ENCODE results near the gene ZNF592. TPM values are rescaled to one million over a fixed set of nuclear protein-coding genes. Genes with fewer than 3 reads are reported as not detected.

ZNF592 gene
- total RNA-seq, 1 donor from 2014 or later: 34.8 TPM

DNA sequence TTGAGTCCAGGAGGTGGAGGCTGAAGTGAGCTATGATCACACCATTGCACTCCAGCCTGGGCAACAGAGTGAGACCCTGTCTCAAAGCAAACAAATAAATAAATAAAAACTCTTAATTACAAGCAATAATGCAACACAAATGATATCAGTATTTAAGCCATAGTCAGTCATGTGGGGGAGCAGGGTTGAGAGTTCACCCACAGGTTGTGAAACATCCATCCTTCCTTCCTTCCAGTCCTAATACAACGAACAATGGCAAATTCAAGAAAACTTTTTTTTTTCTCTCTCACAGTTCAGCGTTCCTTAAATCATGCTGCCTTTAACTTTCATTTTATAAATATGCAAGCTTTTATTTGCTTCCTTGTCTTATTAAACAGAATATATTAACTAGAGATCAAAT, 24.1 kb downstream of the ZNF592 start:
- intact Hi-C loops (cut with DNase I): no loop called here
- DNase-seq (ENCODE audit: low spot score) (no peak), ATAC-seq (peak; percentile 38)

- intact Hi-C loops (cut with DNase I): no loop called here
- ATAC-seq (no peak), DNase-seq (ENCODE audit: low spot score) (no peak)
Measured at GRCh38 chr15:84773716-84774115, 25.3 kb downstream of the ZNF592 start.

GRCh38 chr15:84775867-84776449, 27.6 kb downstream of the ZNF592 start:
- ATAC-seq (peak; percentile 35), DNase-seq (ENCODE audit: low spot score) (no peak)
- intact Hi-C loops (cut with DNase I): no loop called here

DNA sequence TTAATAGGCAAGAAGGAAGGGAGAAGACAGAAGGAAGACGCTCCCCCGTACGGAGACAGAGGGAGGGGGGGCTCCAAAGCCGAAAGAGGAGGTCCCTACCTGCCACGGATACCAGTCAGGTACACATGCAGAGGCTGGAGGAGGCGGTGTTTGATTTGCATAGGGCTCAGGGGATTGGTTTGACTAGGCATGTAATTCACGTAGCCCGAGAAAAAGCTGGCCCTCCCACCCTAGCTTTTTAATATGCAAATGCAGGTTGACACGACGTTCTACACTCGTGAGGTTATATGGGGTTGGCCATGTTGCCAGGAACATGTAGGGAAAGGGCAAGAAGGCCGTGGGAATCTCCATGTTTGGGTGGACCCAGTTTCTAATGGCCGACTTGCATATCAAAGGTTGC, 29.8 kb downstream of the ZNF592 start:
- no peak for ATAC-seq
- DNase-seq (ENCODE audit: low spot score): no peak
- intact Hi-C loops (cut with DNase I): no loop called here

GRCh38 chr15:84780492-84780891, 32.1 kb downstream of the ZNF592 start:
- no peak for ATAC-seq
- intact Hi-C loops (cut with DNase I): no loop called here

DNA sequence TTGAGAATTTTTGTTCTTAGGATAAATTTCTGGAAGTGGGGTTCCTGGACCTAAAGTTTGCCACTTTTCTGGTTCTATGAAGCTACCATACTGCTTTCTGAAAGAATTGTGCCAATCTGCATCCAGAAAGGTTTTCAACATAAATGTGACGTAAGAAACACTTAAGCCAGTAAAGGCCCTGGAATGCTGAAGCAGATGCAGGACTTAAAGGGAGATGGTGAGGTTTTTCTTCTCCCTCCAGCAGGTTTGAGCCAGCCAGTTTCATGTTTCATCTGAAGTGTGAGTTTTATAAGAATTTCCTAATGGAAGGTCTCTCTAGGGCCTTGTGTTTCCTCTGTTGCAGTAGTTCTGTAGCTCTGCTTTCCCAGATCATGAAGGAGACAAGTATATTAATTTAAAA, 33.1 kb downstream of the ZNF592 start:
- DNase-seq (ENCODE audit: low spot score) (no peak), ATAC-seq (no peak)
- intact Hi-C loops (cut with DNase I): no loop called here

More at GRCh38 chr15:84780492-84780891, 32.1 kb downstream of the ZNF592 start:
- DNase-seq (ENCODE audit: low spot score): no peak

DNA sequence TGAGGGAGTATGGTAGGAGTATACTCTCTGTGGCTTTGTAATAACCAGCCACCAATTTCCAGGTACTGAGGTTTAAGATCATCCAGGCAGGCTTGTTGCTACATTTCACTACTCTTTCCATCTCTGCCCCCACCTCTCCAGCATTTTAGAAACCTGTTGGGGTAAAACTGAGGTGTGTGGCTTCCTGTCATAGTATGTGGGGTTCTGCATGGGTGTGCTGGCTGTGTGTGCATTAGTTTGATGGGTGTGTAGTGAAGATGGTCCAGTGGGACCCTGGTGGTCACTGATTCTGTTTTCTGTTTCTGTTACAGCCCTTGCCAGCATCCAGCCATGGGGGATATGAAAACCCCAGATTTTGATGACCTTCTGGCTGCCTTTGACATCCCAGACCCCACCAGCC, 34.0 kb downstream of the ZNF592 start:
- ATAC-seq: no peak
- intact Hi-C loops (cut with DNase I): no loop called here
- DNase-seq (ENCODE audit: low spot score): no peak

DNA sequence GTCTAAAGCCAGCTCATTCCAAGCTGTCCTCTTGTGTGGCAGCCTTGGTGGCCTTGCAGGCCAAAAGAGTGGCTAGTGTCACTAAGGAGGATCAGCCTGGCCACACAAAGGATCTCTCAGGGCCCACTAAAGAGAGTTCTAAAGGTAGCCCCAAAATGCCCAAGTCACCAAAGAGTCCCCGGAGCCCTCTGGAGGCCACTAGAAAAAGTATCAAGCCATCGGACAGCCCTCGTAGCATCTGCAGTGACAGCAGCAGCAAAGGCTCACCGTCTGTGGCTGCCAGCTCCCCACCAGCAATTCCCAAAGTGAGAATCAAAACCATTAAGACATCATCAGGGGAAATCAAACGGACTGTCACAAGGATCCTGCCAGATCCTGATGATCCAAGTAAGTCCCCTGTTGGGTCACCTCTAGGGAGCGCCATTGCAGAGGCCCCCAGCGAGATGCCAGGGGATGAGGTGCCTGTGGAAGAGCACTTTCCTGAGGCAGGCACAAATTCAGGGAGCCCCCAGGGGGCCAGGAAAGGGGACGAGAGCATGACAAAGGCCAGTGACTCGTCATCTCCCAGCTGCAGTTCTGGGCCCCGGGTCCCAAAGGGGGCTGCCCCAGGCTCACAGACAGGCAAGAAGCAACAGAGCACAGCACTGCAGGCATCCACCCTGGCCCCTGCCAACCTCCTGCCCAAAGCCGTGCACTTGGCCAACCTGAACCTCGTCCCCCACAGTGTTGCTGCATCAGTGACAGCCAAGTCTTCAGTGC, 35.3 kb downstream of the ZNF592 start:
- intact Hi-C loops (cut with DNase I): no loop called here
- ATAC-seq (no peak), DNase-seq (ENCODE audit: low spot score) (no peak)

GRCh38 chr15:84784262-84784661, 35.9 kb downstream of the ZNF592 start:
- DNase-seq (ENCODE audit: low spot score): no peak
- no peak for ATAC-seq
- intact Hi-C loops (cut with DNase I): no loop called here

DNA sequence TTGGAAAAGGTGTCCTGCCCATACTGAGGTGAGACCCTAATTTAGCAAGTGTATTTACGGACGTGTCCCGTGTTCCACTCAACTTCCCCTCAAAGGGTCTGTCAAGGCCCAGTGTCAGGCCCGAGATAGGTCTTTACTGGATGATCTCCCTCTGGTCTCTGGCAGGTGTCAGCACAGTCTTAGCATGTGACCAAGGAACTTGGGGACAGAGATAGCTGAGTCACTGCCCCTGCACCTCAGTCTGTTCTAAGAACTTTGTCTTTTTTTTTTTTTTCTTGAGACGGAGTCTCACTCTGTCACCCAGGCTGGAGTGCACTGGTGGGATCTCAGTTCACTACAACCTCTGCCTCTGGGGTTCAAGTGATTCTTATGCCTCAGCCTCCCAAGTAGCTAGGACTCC, 36.7 kb downstream of the ZNF592 start:
- DNase-seq (ENCODE audit: low spot score) (no peak), ATAC-seq (no peak)
- intact Hi-C loops (cut with DNase I): no loop called here

DNA sequence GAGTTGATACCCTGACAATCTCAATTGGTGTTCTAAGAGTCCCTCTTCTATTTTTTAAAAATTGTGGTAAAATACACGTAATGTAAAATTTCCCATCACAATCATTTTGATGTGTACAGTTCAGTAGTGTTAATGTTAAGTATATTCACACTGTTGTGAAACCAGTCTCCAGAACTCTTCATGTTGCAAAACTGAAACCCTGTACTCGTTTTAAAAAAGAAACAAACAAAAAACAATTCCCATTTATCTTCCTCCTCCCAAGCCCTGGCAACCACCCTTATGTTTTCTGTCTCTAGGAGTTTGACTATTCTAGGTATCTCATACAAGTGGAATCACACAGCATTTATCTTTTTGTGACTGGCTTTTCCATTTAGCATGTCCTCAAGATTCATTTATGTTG, 40.1 kb downstream of the ZNF592 start:
- ATAC-seq (peak; percentile 16), DNase-seq (ENCODE audit: low spot score) (no peak)
- intact Hi-C loops (cut with DNase I): no loop called here

DNA sequence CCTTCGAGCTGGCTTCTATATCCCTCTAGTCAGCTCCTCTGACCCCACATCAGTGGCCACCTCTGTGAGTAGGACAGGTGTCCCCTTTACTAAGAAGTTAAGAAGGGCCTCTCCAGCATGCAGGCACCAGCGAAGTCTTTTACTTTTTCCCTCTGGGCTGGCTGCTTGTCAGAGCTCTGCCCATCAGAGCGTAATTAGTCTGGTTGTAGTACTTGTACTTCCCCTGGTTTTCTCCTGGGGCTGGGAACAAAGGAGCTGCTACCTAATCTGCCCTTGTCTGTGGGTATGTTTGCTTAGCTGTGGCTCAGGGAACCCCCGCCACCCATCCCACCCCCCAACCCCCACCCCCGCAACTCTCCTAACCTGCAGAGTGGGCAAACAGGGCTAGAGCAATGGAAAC, 41.4 kb downstream of the ZNF592 start:
- DNase-seq (ENCODE audit: low spot score): no peak
- no peak for ATAC-seq
- intact Hi-C loops (cut with DNase I): no loop called here

DNA sequence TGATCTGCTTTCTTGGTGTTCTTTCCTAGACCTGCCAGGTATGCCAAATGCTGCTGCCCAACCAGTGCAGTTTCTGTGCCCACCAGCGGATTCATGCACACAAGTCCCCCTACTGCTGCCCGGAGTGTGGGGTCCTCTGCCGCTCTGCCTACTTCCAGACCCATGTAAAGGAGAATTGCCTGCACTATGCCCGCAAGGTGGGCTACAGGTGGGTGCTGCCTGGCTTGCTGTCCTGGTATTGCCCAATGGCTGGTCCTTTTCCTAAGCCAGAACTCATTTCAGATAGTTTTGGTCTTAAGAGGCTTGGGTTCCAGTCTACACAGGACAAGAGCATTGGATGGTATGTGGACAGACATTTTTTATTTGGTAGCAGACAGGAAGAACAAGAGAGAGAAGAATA, 42.3 kb downstream of the ZNF592 start:
- ATAC-seq (no peak), DNase-seq (ENCODE audit: low spot score) (no peak)
- intact Hi-C loops (cut with DNase I): no loop called here

- ATAC-seq (no peak), DNase-seq (ENCODE audit: low spot score) (no peak)
- intact Hi-C loops (cut with DNase I): no loop called here
Measured at GRCh38 chr15:84791763-84792162, 43.4 kb downstream of the ZNF592 start.

DNA sequence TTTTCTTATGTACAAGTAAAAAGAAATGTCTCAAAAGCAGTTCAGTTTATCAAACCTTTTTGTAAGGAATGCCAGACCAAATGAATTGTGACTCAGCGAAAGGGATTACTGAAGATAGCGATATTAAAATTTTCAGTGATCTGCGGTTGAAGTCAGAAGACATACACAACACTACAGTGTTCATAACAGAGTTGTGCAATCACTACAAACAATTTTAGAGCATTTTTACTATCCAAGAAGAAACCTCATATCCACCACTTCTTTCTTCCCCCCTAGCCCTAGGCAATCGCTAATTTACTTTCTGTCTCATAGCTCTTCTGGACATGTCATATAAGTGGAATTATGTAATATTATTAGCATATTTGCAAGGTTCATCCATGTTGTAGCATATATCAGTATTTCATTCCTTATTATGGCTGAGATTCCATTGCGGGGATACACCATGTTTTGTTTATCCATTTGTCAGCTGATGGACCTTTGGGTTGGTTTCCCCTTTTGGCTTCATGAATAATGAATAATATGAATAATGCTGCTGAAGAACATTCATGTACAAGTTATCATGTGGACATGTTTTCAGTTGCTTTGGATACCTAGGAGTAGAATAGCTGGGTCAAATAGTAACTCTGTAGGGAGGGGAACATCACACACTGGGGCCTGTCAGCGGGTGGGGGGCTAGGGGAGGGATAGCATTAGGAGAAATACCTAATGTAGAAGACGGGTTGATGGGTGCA, 45.2 kb downstream of the ZNF592 start:
- ATAC-seq: no peak
- DNase-seq (ENCODE audit: low spot score): no peak
- intact Hi-C loops (cut with DNase I): no loop called here

DNA sequence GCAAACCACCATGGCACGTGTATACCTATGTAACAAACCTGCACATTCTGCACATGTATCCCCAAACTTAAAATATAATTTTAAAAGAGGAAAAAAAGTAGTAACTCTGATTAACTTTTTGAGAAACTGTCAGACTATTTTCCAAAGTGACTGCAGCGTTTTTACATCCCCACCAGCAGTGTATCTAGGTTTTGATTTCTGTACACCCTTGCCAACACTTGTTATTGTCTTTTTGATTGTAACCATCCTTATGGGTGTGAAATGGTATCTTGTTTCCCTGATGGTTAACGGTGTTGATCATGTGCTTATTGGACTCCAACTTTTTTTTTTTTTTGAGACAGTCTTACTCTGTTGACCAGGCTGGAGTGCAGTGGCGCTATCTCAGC, 45.8 kb downstream of the ZNF592 start:
- no peak for ATAC-seq
- no peak for DNase-seq (ENCODE audit: low spot score)
- intact Hi-C loops (cut with DNase I): no loop called here

GRCh38 chr15:84795186-84795585, 46.8 kb downstream of the ZNF592 start:
- ATAC-seq: no peak
- intact Hi-C loops (cut with DNase I): loop anchor here (5.0 kb wide), 1 partner anchor 587 kb away; the partner anchor contains the start of gene AKAP13
- DNase-seq (ENCODE audit: low spot score): no peak

GRCh38 chr15:84797212-84797611, 48.8 kb downstream of the ZNF592 start:
- no peak for ATAC-seq
- DNase-seq (ENCODE audit: low spot score): no peak
- intact Hi-C loops (cut with DNase I): loop anchor here (5.0 kb wide), 1 partner anchor 585 kb away; the partner anchor contains the start of gene AKAP13

DNA sequence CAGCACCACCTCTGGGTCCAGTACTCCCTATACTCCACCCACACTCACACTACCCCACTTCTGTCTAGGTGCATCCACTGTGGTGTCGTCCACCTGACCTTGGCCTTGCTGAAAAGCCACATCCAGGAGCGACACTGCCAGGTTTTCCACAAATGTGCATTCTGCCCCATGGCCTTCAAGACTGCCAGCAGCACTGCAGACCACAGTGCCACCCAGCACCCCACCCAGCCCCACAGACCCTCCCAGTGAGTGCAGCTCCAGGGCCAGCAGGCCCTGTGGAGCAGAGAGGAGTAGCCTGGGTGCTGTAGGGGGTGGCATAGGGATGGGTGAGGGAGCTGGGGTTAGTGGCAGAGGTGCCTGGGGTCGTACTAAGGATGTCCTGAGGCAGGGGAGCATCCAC, 49.4 kb downstream of the ZNF592 start:
- intact Hi-C loops (cut with DNase I): loop anchor here (5.0 kb wide), 1 partner anchor 584 kb away; the partner anchor contains the start of gene AKAP13
- DNase-seq (ENCODE audit: low spot score) (no peak), ATAC-seq (no peak)

DNA sequence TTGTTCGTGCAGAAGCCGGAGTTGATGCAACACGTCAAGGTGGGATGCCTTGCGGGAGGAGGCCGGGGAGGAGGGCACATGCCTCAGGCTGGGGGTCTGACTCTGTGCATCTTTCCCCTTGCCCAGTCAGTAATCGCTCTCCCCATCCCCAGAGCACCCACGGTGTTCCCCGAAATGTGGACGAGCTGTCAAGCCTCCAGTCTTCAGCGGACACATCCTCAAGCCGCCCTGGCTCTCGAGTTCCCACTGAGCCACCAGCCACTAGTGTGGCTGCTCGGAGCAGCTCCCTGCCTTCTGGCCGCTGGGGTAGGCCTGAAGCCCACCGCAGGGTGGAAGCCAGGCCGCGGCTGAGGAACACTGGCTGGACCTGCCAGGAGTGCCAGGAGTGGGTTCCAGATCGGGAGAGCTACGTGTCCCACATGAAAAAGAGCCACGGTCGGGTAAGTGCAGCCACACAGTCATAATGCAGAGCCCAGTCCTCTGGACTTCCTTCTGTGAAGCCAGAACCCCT, 50.1 kb downstream of the ZNF592 start:
- intact Hi-C loops (cut with DNase I): loop anchor here (5.0 kb wide), 1 partner anchor 584 kb away; the partner anchor contains the start of gene AKAP13
- DNase-seq (ENCODE audit: low spot score) (no peak), ATAC-seq (no peak)
